Panc1 (cell line): Measurements from ENCODE around the gene CLEC4M. TPM values are rescaled to one million over a fixed set of nuclear protein-coding genes. Genes with fewer than 3 reads are reported as not detected.

Source experiments
- ATAC-seq: fragments of 200-7000 bp; cut with Tn5 transposase; 2 replicates; pipeline ENCODE4 v1.9.1; 2020; ENCODE audit warnings: mild to moderate bottlenecking, moderate library complexity
- BruUV-seq: library from RNA; stranded (reverse); fragments of 400-500 nt; replicated peaks from 2 replicates; lab custom pipeline; 2021; lab: Mats Ljungman, UMichigan
- CTCF ChIA-PET: fragments of 300-600 bp; sonication (Branson Sonifier 250); formaldehyde crosslinking; loops from one replicate; lab custom pipeline; 2022; ENCODE audit warnings: antibody characterized with exemption; lab: Charles Lee
- POLR2A ChIA-PET: fragments of 300-600 bp; sonication (Branson Sonifier 250); formaldehyde crosslinking; loops from one replicate; lab custom pipeline; 2022; ENCODE audit warnings: antibody characterized with exemption; lab: Charles Lee
- DNase-seq: peaks from one replicate; pipeline ENCODE4 v3.0.0-alpha.2; 2010; ENCODE audit warnings: low read depth, low spot score
- H3K27ac ChIP-seq: 2 replicates; pipeline ENCODE4 v1.5.1; 2011; ENCODE audit warnings: mild to moderate bottlenecking, low read length, inconsistent platforms
- H3K27me3 ChIP-seq: fragments of 200-500 bp; sonication (Bioruptor generic); 2 replicates; pipeline ENCODE4 v1.6.0; 2014; ENCODE audit warnings: low read length, inconsistent platforms; ENCODE audit not compliant: control insufficient read depth, insufficient read depth
- H3K36me3 ChIP-seq: fragments of 200-500 bp; sonication (Bioruptor generic); 2 replicates; pipeline ENCODE4 v1.5.1; 2014; ENCODE audit warnings: inconsistent platforms, mild to moderate bottlenecking, low read length, moderate library complexity; ENCODE audit not compliant: control insufficient read depth, insufficient read depth
- H3K4me1 ChIP-seq: 2 replicates; pipeline ENCODE4 v1.5.1; 2011; ENCODE audit warnings: inconsistent platforms, mild to moderate bottlenecking, low read length, moderate library complexity; ENCODE audit not compliant: control insufficient read depth, insufficient read depth
- H3K4me3 ChIP-seq, 2 experiments: 2 replicates each; pipeline ENCODE4 v1.5.1; 2011 to 2012; ENCODE audit warnings: low read depth in 2 of 2, low read length in 2 of 2, mild to moderate bottlenecking in 2 of 2, inconsistent platforms in 1 of 2, moderate library complexity in 1 of 2
- H3K9me3 ChIP-seq: fragments of 200-500 bp; sonication (Bioruptor generic); 2 replicates; pipeline ENCODE4 v1.5.1; 2014; ENCODE audit warnings: low read depth, mild to moderate bottlenecking, inconsistent platforms, low read length, moderate library complexity; ENCODE audit not compliant: control insufficient read depth, insufficient read depth
- POLR2AphosphoS5 ChIP-seq: IDR thresholded peaks from 2 replicates; pipeline ENCODE4 v1.6.1; 2012; ENCODE audit warnings: mild to moderate bottlenecking, low read depth, low read length, moderate library complexity
- SIN3A ChIP-seq: IDR thresholded peaks from 2 replicates; pipeline ENCODE4 v1.6.1; 2012; ENCODE audit warnings: low read depth, mild to moderate bottlenecking, low read length, moderate library complexity, borderline replicate concordance; ENCODE audit not compliant: insufficient read depth
- TCF7L2 ChIP-seq: IDR thresholded peaks from 2 replicates; pipeline ENCODE4 v1.6.1; 2011; ENCODE audit warnings: mild to moderate bottlenecking, low read depth, low read length, inconsistent platforms
- in situ Hi-C: cut with HindIII; loops from 2 replicates; pipeline ENCODE4 v1.10.0; 2016; ENCODE audit warnings: low sequenced_read_pairs, low pct_unique_long_range_greater_than_20kb
- intact Hi-C: fragments of 100-400 bp; cut with micrococcal nuclease; formaldehyde crosslinking; loops from one replicate; pipeline ENCODE4 v1.10.0; 2022; ENCODE audit not compliant: unreplicated experiment
- total RNA-seq: library from RNA; stranded (reverse); gene quantifications from one replicate; pipeline ENCODE4 v1.2.1, GENCODE V29; 2021; ENCODE audit not compliant: unreplicated experiment
- TF ChIP-seq, protein P1 (sequence below): fragments of 450-650 bp; IDR thresholded peaks from 2 replicates; pipeline ENCODE4 v1.5.1; 2017; ENCODE audit warnings: mild to moderate bottlenecking
- TF ChIP-seq, protein P2 (sequence below), 2 experiments: IDR thresholded peaks; 2 replicates each; pipeline ENCODE4 v1.6.1; 2011 to 2012; ENCODE audit warnings: low read depth in 2 of 2, control low read depth in 1 of 2, low read length in 1 of 2, mild to moderate bottlenecking in 1 of 2, moderate library complexity in 1 of 2; ENCODE audit not compliant: insufficient read depth in 1 of 2

Gene CLEC4M
- total RNA-seq, 1 experiment from 2014 or later: not detected

DNA sequence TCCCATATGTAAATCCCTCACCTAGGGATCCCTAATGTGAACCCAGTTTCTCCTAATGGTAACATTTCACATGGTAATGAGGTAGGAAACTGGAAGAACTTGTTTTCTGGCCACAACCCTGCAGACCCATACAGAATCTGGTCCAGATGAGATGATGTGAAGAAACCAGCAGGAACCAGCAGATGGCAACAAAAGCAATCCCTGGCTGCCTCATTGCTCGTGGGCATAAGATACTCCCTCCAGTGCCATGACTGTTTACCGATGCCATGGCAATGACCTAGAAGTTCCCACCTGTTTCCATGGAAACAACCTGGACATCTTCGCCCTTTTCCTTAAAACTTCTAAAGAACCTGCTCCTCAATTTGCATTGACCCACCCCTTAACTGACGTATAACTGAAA is 14.3 kb upstream of the CLEC4M start:
- Histone ChIP-seq H3K9me3 (no peaks in the 10 kb centered on the region), H3K4me1 (no peaks in the 10 kb centered on the region), H3K36me3 (no peaks in the 10 kb centered on the region), H3K27ac (no peak overlapping the region), H3K27me3 (no peaks in the 10 kb centered on the region), H3K4me3 (no peak overlapping the region)
- TF ChIP-seq TCF7L2: no peak
- TF ChIP-seq, protein P1, sequence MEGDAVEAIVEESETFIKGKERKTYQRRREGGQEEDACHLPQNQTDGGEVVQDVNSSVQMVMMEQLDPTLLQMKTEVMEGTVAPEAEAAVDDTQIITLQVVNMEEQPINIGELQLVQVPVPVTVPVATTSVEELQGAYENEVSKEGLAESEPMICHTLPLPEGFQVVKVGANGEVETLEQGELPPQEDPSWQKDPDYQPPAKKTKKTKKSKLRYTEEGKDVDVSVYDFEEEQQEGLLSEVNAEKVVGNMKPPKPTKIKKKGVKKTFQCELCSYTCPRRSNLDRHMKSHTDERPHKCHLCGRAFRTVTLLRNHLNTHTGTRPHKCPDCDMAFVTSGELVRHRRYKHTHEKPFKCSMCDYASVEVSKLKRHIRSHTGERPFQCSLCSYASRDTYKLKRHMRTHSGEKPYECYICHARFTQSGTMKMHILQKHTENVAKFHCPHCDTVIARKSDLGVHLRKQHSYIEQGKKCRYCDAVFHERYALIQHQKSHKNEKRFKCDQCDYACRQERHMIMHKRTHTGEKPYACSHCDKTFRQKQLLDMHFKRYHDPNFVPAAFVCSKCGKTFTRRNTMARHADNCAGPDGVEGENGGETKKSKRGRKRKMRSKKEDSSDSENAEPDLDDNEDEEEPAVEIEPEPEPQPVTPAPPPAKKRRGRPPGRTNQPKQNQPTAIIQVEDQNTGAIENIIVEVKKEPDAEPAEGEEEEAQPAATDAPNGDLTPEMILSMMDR: peak; percentile 45
- BruUV-seq: no TSS peak
- no peak for DNase-seq
- POLR2A ChIA-PET: no interaction called here
- CTCF ChIA-PET: no interaction called here
- in situ Hi-C loops: no loop called here
- intact Hi-C loops: no loop called here
- ATAC-seq: peak; percentile 73; the same call in 1 of the 2 replicates

DNA sequence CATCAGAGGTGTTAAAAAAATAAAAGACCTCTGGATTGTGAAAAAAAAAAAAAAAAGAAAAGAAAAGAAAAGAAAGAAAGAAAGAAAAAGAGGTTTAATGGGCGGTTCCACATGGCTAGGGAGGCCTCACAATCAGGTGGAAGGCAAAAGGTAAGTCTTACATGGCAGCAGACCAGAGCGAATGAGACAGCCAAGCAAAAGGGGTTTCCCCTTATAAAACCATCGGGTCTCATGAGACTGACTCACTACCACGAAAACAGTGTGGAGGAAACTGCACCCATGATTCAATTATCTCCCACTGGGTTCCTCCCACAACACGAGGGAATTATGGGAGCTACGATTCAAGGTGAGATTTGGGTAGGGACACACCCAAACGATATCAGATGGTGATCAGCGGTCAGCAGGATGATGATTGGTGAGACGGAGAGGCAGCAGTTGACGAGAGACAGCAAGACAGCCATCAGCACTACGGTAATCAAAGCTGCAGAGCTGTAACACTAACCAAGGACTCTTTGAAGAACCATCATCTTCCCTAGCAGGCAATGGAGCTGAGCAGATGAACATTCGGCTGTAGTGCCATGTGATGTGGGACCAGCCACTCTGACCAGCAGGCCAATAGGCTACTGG is 11.8 kb upstream of the CLEC4M start:
- DNase-seq: no peak

DNA sequence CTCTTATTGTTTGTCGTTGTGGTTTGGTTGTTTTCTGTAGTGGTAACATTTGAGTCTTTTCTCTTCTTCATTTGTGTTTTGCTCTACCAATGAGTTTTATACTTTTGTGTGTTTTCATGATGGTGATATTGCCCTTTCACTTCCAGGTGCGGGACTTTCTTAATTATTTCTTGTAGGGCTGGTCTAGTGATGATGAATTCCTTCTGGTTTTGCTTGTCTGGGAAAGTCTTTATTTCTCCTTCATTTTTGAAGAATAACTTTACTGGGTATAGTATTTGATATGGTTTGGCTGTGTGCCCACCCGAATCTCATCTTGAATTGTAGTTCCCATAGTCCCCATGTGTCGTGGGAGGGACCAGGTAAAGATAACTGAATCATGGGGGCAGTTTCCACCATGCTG is 6.8 kb upstream of the CLEC4M start:
- Histone ChIP-seq H3K9me3 (no peaks in the 10 kb centered on the region), H3K27me3 (no peaks in the 10 kb centered on the region), H3K4me3 (no peak overlapping the region), H3K4me1 (no peaks in the 10 kb centered on the region), H3K36me3 (no peaks in the 10 kb centered on the region), H3K27ac (no peak overlapping the region)
- no peak for TF ChIP-seq SIN3A
- no peak for TF ChIP-seq POLR2AphosphoS5
- TF ChIP-seq, protein P2, sequence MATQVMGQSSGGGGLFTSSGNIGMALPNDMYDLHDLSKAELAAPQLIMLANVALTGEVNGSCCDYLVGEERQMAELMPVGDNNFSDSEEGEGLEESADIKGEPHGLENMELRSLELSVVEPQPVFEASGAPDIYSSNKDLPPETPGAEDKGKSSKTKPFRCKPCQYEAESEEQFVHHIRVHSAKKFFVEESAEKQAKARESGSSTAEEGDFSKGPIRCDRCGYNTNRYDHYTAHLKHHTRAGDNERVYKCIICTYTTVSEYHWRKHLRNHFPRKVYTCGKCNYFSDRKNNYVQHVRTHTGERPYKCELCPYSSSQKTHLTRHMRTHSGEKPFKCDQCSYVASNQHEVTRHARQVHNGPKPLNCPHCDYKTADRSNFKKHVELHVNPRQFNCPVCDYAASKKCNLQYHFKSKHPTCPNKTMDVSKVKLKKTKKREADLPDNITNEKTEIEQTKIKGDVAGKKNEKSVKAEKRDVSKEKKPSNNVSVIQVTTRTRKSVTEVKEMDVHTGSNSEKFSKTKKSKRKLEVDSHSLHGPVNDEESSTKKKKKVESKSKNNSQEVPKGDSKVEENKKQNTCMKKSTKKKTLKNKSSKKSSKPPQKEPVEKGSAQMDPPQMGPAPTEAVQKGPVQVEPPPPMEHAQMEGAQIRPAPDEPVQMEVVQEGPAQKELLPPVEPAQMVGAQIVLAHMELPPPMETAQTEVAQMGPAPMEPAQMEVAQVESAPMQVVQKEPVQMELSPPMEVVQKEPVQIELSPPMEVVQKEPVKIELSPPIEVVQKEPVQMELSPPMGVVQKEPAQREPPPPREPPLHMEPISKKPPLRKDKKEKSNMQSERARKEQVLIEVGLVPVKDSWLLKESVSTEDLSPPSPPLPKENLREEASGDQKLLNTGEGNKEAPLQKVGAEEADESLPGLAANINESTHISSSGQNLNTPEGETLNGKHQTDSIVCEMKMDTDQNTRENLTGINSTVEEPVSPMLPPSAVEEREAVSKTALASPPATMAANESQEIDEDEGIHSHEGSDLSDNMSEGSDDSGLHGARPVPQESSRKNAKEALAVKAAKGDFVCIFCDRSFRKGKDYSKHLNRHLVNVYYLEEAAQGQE (IDR thresholded peaks at IDR 0.05; ENCODE audit: insufficient read depth in 1 of 2, low read depth in 2 of 2, low read length in 1 of 2): no peak
- TF ChIP-seq, protein P1: no peak
- no peak for TF ChIP-seq TCF7L2
- no peak for ATAC-seq
- ChIA-PET CTCF (no interaction called here), POLR2A (no interaction called here)
- in situ Hi-C loops: no loop called here
- no TSS peak for BruUV-seq
- intact Hi-C loops: no loop called here
- no peak for DNase-seq

More for the DNA sequence above, 11.8 kb upstream of the CLEC4M start:
- BruUV-seq: no TSS peak
- intact Hi-C loops: no loop called here
- POLR2A ChIA-PET: no interaction called here
- CTCF ChIA-PET: no interaction called here
- no peak overlapping the region for H3K4me3 ChIP-seq
- no peaks in the 10 kb centered on the region for H3K4me1 ChIP-seq
- H3K27me3 ChIP-seq: no peaks in the 10 kb centered on the region
- no peaks in the 10 kb centered on the region for H3K36me3 ChIP-seq
- H3K27ac ChIP-seq: no peak overlapping the region
- no peaks in the 10 kb centered on the region for H3K9me3 ChIP-seq
- in situ Hi-C loops: no loop called here
- ATAC-seq: no peak
- TF ChIP-seq TCF7L2 (no peak), SIN3A (no peak)
